Gastrocnemius medialis (tissue), 4 donors: ENCODE measurements around the gene GRAMD2B. TPM values are rescaled to one million over a fixed set of nuclear protein-coding genes. Genes with fewer than 3 reads are reported as not detected.

Source experiments
- ATAC-seq, 2 donors: fragments of 150-250 bp; one replicate each; pipeline ENCODE4 v1.9.1; 2016
- DNase-seq, 2 donors: peaks; one replicate each; pipeline ENCODE4 v3.0.0-alpha.2; 2019
- H3K27ac ChIP-seq, 4 donors: fragments of 200-600 bp; sonication (generic); 1 replicate in 1 of 4; 2 replicates in 3 of 4; pipeline ENCODE4 v1.5.1; 2016 to 2018; ENCODE audit warnings: mild to moderate bottlenecking in 2 of 4, moderate library complexity in 1 of 4
- H3K27me3 ChIP-seq, 3 donors: fragments of 200-600 bp; sonication (generic) in 2 of 3; 1 replicate in 1 of 3; 2 replicates in 2 of 3; pipeline versions ENCODE4 v1.5.1 to v1.6.0; 2016 to 2019; ENCODE audit warnings: mild to moderate bottlenecking in 1 of 3, moderate library complexity in 1 of 3
- H3K36me3 ChIP-seq, 2 donors: fragments of 200-600 bp; sonication (generic) in 1 of 2; one replicate each; pipeline ENCODE4 v1.5.1; 2017 to 2018
- H3K4me1 ChIP-seq, 2 donors: fragments of 200-600 bp; sonication (generic) in 1 of 2; one replicate each; pipeline ENCODE4 v1.5.1; 2016 to 2017; ENCODE audit warnings: mild to moderate bottlenecking in 2 of 2
- H3K4me3 ChIP-seq, 4 donors: fragments of 200-600 bp; sonication (generic) in 3 of 4; 1 replicate in 1 of 4; 2 replicates in 3 of 4; pipeline ENCODE4 v1.5.1; 2016 to 2019; ENCODE audit warnings: mild to moderate bottlenecking in 2 of 4
- H3K9me3 ChIP-seq, 3 donors: fragments of 200-600 bp; sonication (generic) in 2 of 3; 1 replicate in 1 of 3; 2 replicates in 2 of 3; pipeline ENCODE4 v1.5.1; 2016 to 2019
- CTCF ChIP-seq, 5 experiments: fragments of 450-650 bp in 3 of 5; fragments of 200-600 bp in 2 of 5; sonication (generic) in 2 of 5; IDR thresholded peaks in 4 of 5; conservative IDR thresholded peaks in 1 of 5; 1 replicate in 4 of 5; 2 replicates in 1 of 5; pipeline ENCODE4 v1.5.1; 2016 to 2019; ENCODE audit warnings: antibody characterized with exemption in 5 of 5, mild to moderate bottlenecking in 3 of 5, moderate library complexity in 3 of 5
- POLR2A ChIP-seq, 2 donors: fragments of 450-650 bp; IDR thresholded peaks; one replicate each; pipeline ENCODE4 v1.6.1; 2017; ENCODE audit warnings: antibody characterized with exemption in 2 of 2, mild to moderate bottlenecking in 2 of 2, moderate library complexity in 2 of 2
- in situ Hi-C, 4 donors: fragments of 200-750 bp; cut with MboI; loops; one replicate each; pipeline versions ENCODE4 v1.15.0 to v1.8.0; 2017; ENCODE audit warnings: low sequenced_read_pairs in 4 of 4
- intact Hi-C: fragments of 100-400 bp; cut with DNase I; formaldehyde crosslinking; loops from one replicate; pipeline ENCODE4 v1.15.1; 2023; ENCODE audit warnings: low total_unique reads
- total RNA-seq, 4 donors: library from RNA; depleted of rRNA; stranded (reverse); fragments of >200 nt; gene quantifications; one replicate each; pipeline versions ENCODE4 v1.1.0 to v1.2.3, GENCODE V29; 2016

Gene GRAMD2B
- total RNA-seq, 4 donors from 2014 or later, result 4.6 to 10.4 (median 8.9) TPM

- H3K9me3 ChIP-seq, result no peaks in the 10 kb centered on the region
- intact Hi-C loops (no loop called here), in situ Hi-C loops (no loop called here)
- H3K27me3 ChIP-seq, result no peaks in the 10 kb centered on the region
- DNase-seq, result no peak
- H3K4me3 ChIP-seq, result no peak overlapping the region
- TF ChIP-seq POLR2A (IDR thresholded peaks at IDR 0.05), result no peak
- no peak for TF ChIP-seq CTCF (IDR thresholded peaks at IDR 0.05 in 4 of 5, conservative IDR thresholded peaks at IDR 0.05 in 1 of 5)
- no peaks in the 10 kb centered on the region for H3K36me3 ChIP-seq
- H3K4me1 ChIP-seq, result peaks cover 0 to 19% of the 10 kb centered on the region in 2 donors
- peak overlapping the region; percentile 49 to 67 (median 62) for H3K27ac ChIP-seq
- ATAC-seq, result peak; percentile 60 to 74
Observed at GRCh38 chr5:126479810-126480209, 56.6 kb downstream of the GRAMD2B start.

- DNase-seq (no peak), ATAC-seq (no peak)
- in situ Hi-C loops, result no loop called here
- TF ChIP-seq CTCF (IDR thresholded peaks at IDR 0.05 in 4 of 5, conservative IDR thresholded peaks at IDR 0.05 in 1 of 5) (no peak), POLR2A (IDR thresholded peaks at IDR 0.05) (no peak)
- Histone ChIP-seq H3K4me3 (no peak overlapping the region), H3K27me3 (no peaks in the 10 kb centered on the region), H3K27ac (peak overlapping the region; percentile 49 to 67 (median 62)), H3K9me3 (no peaks in the 10 kb centered on the region), H3K36me3 (peaks cover 0 to 7% of the 10 kb centered on the region in 2 donors), H3K4me1 (peaks cover 0 to 19% of the 10 kb centered on the region in 2 donors)
- intact Hi-C loops, result no loop called here
Observed at GRCh38 chr5:126480824-126481223, 57.6 kb downstream of the GRAMD2B start.

GRCh38 chr5:126481243-126481642 lies 58.0 kb downstream of the GRAMD2B start:
- TF ChIP-seq CTCF (IDR thresholded peaks at IDR 0.05 in 4 of 5, conservative IDR thresholded peaks at IDR 0.05 in 1 of 5) (no peak), POLR2A (IDR thresholded peaks at IDR 0.05) (no peak)
- peaks cover 0 to 10% of the 10 kb centered on the region in 2 donors for H3K36me3 ChIP-seq
- intact Hi-C loops, result no loop called here
- H3K27ac ChIP-seq, result peak overlapping the region in 1 of 4 donors; percentile 67
- peaks cover 0 to 19% of the 10 kb centered on the region in 2 donors for H3K4me1 ChIP-seq
- DNase-seq (no peak), ATAC-seq (no peak)
- in situ Hi-C loops, result no loop called here
- no peaks in the 10 kb centered on the region for H3K9me3 ChIP-seq
- H3K27me3 ChIP-seq, result no peaks in the 10 kb centered on the region
- no peak overlapping the region for H3K4me3 ChIP-seq

- TF ChIP-seq POLR2A (IDR thresholded peaks at IDR 0.05) (no peak), CTCF (IDR thresholded peaks at IDR 0.05 in 4 of 5, conservative IDR thresholded peaks at IDR 0.05 in 1 of 5) (no peak)
- DNase-seq (no peak), ATAC-seq (no peak)
- H3K27ac ChIP-seq, result peak overlapping the region in 3 of 4 donors; percentile 15 to 31 (median 18)
- intact Hi-C loops, result no loop called here
- H3K4me1 ChIP-seq, result peaks cover 0 to 19% of the 10 kb centered on the region in 2 donors
- H3K36me3 ChIP-seq, result peaks cover 0 to 22% of the 10 kb centered on the region in 2 donors
- in situ Hi-C loops, result no loop called here
- H3K27me3 ChIP-seq, result no peaks in the 10 kb centered on the region
- no peak overlapping the region for H3K4me3 ChIP-seq
- no peaks in the 10 kb centered on the region for H3K9me3 ChIP-seq
Observed at GRCh38 chr5:126482591-126482990, 59.4 kb downstream of the GRAMD2B start.

GRCh38 chr5:126483156-126483555 lies 59.9 kb downstream of the GRAMD2B start:
- Histone ChIP-seq H3K4me1 (peaks cover 0 to 19% of the 10 kb centered on the region in 2 donors), H3K9me3 (no peaks in the 10 kb centered on the region), H3K27ac (peak overlapping the region in 3 of 4 donors; percentile 6 to 31 (median 15)), H3K4me3 (no peak overlapping the region), H3K36me3 (peaks cover 0 to 28% of the 10 kb centered on the region in 2 donors), H3K27me3 (no peaks in the 10 kb centered on the region)
- in situ Hi-C loops, result no loop called here
- DNase-seq (no peak), ATAC-seq (no peak)
- TF ChIP-seq CTCF (IDR thresholded peaks at IDR 0.05 in 4 of 5, conservative IDR thresholded peaks at IDR 0.05 in 1 of 5) (no peak), POLR2A (IDR thresholded peaks at IDR 0.05) (no peak)
- intact Hi-C loops, result no loop called here
